ENCODE measurements around the gene FAM124B. TPM values are rescaled to one million over a fixed set of nuclear protein-coding genes. Genes with fewer than 3 reads are reported as not detected.

The FAM124B gene
- total RNA-seq, 2 experiments from 2014 or later = 0.25 TPM; not detected in 1

DNA sequence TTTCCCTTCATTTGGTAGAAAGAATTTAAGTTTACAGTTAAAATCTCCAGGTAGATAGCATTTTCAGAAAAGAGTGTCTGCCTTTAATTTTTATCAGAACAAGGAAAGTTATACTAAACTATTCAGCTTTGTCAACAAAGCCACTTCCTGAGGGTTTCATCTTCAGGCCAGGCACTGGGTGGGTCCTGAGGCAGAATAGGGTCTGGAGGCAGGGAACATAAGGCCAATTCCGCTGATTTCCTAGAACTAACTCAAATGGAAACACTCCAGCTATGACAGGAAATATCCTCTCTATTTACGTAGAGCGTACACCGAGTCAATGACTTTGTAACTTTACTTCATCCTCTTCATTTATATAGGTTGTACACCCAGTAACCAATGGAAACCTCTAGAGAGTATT is 32.7 kb upstream of the FAM124B start:
- ATAC-seq (no peak), DNase-seq (no peak)
- ChIA-PET POLR2A (no interaction called here), CTCF (no interaction called here)
- intact Hi-C loops (cut with micrococcal nuclease) = no loop called here
- Mint-ChIP-seq H3K4me3 (no peak overlapping the region), H3K27me3 (peaks cover 6% of the 10 kb centered on the region), H3K9me3 (no peaks in the 10 kb centered on the region), H3K4me1 (ENCODE audit: low read depth) (peaks cover 5% of the 10 kb centered on the region), H3K27ac (no peak overlapping the region), H3K36me3 (ENCODE audit: low read depth) (no peaks in the 10 kb centered on the region)
- TF ChIP-seq, protein P1, sequence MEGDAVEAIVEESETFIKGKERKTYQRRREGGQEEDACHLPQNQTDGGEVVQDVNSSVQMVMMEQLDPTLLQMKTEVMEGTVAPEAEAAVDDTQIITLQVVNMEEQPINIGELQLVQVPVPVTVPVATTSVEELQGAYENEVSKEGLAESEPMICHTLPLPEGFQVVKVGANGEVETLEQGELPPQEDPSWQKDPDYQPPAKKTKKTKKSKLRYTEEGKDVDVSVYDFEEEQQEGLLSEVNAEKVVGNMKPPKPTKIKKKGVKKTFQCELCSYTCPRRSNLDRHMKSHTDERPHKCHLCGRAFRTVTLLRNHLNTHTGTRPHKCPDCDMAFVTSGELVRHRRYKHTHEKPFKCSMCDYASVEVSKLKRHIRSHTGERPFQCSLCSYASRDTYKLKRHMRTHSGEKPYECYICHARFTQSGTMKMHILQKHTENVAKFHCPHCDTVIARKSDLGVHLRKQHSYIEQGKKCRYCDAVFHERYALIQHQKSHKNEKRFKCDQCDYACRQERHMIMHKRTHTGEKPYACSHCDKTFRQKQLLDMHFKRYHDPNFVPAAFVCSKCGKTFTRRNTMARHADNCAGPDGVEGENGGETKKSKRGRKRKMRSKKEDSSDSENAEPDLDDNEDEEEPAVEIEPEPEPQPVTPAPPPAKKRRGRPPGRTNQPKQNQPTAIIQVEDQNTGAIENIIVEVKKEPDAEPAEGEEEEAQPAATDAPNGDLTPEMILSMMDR (IDR thresholded peaks at IDR 0.05) = no peak

DNA sequence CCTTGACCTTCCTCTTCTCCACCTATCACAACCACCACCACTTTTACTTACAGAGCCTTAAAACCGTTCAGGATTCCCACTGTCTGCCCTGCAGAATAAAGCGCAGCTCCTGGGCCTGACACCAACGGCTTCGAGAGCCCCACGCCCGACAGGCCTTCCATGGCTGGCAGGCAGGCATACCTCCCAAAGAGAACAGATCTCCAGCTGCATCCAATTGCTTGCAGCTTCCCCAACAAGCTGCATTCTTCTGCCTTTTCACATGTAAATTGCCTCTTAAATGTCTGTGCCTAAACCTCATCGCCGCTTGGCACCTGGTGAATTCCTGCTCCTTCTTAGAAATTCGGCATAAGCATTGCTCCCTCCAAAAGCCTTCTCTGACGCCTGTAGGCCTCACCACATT is 31.5 kb upstream of the FAM124B start:
- peaks cover 6% of the 10 kb centered on the region for H3K27me3 Mint-ChIP-seq
- intact Hi-C loops (cut with micrococcal nuclease) = no loop called here
- ChIA-PET CTCF (no interaction called here), POLR2A (no interaction called here)
- H3K9me3 Mint-ChIP-seq = no peaks in the 10 kb centered on the region
- ATAC-seq = no peak
- DNase-seq = no peak
- H3K36me3 Mint-ChIP-seq (ENCODE audit: low read depth) = no peaks in the 10 kb centered on the region
- no peak overlapping the region for H3K4me3 Mint-ChIP-seq
- H3K27ac Mint-ChIP-seq = no peak overlapping the region
- peaks cover 5% of the 10 kb centered on the region for H3K4me1 Mint-ChIP-seq (ENCODE audit: low read depth)
- TF ChIP-seq, protein P1 (IDR thresholded peaks at IDR 0.05) = no peak

DNA sequence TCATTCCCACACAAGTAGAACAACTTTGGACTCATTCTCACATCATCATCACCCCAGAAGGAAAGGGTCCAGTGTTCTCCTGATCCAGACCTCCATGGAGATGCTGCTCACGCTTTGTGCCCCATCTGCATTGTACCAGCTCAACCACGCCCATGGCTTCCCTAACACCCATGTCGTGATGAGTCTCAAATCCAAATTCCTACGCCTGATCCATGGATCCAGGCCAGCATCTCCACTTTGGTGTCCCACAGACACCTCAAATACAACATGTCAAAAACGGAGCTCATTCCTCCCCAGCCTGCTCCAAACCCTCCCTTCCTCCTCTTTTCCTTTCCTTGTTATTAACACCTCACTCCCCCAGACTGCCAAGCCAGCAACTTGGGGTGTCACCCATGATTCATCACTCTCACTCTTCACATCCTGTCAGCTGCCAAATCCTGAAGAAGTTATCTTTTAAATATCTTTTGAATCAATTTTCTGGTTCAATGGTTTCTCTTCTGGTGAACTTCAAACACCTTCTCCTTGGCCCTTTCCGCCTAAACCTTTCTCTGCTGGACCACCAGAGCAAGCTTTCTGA is 30.2 kb upstream of the FAM124B start:
- POLR2A ChIA-PET = no interaction called here
- ATAC-seq (no peak), DNase-seq (no peak)
- no peak overlapping the region for H3K27ac Mint-ChIP-seq
- CTCF ChIA-PET = no interaction called here
- TF ChIP-seq, protein P1 (IDR thresholded peaks at IDR 0.05) = no peak
- peaks cover 5% of the 10 kb centered on the region for H3K4me1 Mint-ChIP-seq (ENCODE audit: low read depth)
- H3K9me3 Mint-ChIP-seq = no peaks in the 10 kb centered on the region
- H3K36me3 Mint-ChIP-seq (ENCODE audit: low read depth) = no peaks in the 10 kb centered on the region
- H3K27me3 Mint-ChIP-seq = peaks cover 6% of the 10 kb centered on the region
- intact Hi-C loops (cut with micrococcal nuclease) = no loop called here
- no peak overlapping the region for H3K4me3 Mint-ChIP-seq

DNA sequence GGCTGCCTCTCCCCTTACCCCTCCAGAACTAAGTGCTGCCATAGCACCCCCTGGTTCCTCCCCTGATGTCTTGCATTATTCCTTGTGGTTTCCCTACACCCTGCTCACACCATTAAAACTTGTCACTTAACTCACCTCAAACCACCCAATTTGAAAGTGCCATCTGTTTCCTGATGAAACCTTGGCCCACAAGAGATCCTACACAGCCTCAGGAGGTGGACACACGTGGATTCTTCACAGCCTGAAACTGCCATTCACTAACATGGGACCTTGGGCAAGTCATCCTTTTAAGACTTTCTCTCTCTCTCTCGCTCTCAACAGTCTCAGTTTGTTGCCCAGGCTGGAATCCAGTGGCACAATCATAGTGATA is 27.5 kb upstream of the FAM124B start:
- peaks cover 2% of the 10 kb centered on the region for H3K9me3 Mint-ChIP-seq
- intact Hi-C loops (cut with micrococcal nuclease) = no loop called here
- H3K36me3 Mint-ChIP-seq (ENCODE audit: low read depth) = no peaks in the 10 kb centered on the region
- ATAC-seq (no peak), DNase-seq (no peak)
- H3K27me3 Mint-ChIP-seq = peaks cover 6% of the 10 kb centered on the region
- H3K27ac Mint-ChIP-seq = no peak overlapping the region
- TF ChIP-seq, protein P1 (IDR thresholded peaks at IDR 0.05) = no peak
- ChIA-PET POLR2A (no interaction called here), CTCF (interaction anchor here (1.5 kb wide), 1 partner anchor 61 kb away, joined by 3 read pairs; no protein-coding TSS in a partner anchor)
- peaks cover 5% of the 10 kb centered on the region for H3K4me1 Mint-ChIP-seq (ENCODE audit: low read depth)
- H3K4me3 Mint-ChIP-seq = no peak overlapping the region

DNA sequence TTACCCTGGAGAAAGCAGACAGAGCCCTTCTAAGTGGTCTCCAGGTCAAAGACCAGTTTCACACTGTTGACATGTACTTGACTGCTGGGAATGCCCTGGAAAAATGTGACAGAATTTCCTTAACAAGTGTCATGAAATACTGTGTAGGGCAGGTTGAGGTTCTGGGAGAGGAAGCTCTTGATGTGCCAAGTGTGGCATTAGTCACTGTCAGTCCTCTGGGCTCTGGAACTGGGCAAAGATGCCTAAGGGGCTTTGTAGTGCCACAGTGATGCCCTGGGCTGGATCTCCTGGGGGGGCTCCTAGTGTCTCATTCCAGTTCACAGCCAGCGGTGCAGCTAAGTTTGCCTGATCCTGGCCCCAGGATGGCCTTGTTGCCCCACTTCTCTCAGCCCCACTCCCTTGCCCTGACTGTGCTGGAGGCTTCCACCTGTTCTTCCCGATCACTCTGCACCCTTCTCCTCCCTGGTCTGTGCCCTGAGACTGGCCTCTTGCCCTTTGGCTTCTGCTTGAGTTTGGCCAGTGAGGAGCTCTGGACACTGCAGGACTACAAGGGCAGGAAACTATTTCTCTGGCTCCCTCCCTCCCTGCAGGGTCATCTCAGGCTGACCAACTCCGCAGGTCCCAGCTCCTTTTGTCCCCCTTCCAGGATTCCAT is 27.0 kb upstream of the FAM124B start:
- Mint-ChIP-seq H3K36me3 (ENCODE audit: low read depth) (no peaks in the 10 kb centered on the region), H3K4me1 (ENCODE audit: low read depth) (peaks cover 5% of the 10 kb centered on the region), H3K4me3 (no peak overlapping the region), H3K27ac (no peak overlapping the region), H3K27me3 (peaks cover 6% of the 10 kb centered on the region), H3K9me3 (peaks cover 2% of the 10 kb centered on the region)
- TF ChIP-seq, protein P1 (IDR thresholded peaks at IDR 0.05) = no peak
- intact Hi-C loops (cut with micrococcal nuclease) = no loop called here
- POLR2A ChIA-PET = no interaction called here
- CTCF ChIA-PET = no interaction called here
- DNase-seq = no peak
- no peak for ATAC-seq

Data from activated CD8-positive, alpha-beta T cell treated with anti-CD3 and anti-CD28 coated beads for 36 hours (primary cell).